Measurements from ENCODE around the gene MEIS2.

The MEIS2 gene

GRCh38 chr15:37072181-37072580 is 28.2 kb downstream of the MEIS2 start:
- no peak overlapping the region for H3K4me3 ChIP-seq (ENCODE audit: low read depth, low read length)
- H3K9me3 ChIP-seq (ENCODE audit: control insufficient read depth, insufficient read depth, low read depth, low read length): no peaks in the 10 kb centered on the region
- H3K27ac ChIP-seq (ENCODE audit: extremely low read depth, low read depth, low read length): no peak overlapping the region
- peaks cover 0 to 4% of the 10 kb centered on the region in 2 experiments; a peak in 1 of 3 replicates for H3K36me3 ChIP-seq (ENCODE audit: control insufficient read depth in 2 of 2, insufficient read depth in 1 of 2, low read length in 2 of 2)
- 0 out of 2 replicates have a peak, but pooled peaks cover 3% of the 10 kb centered on the region for H3K4me1 ChIP-seq (ENCODE audit: control insufficient read depth, insufficient read depth, low read length)
- ChIA-PET CTCF (no interaction called here), POLR2A (no interaction called here)
- TF ChIP-seq ZBTB7A (tag by site-specific recombination; IDR thresholded peaks at IDR 0.05; ENCODE audit: low read depth) (no peak), GFI1B (tag by site-specific recombination; IDR thresholded peaks at IDR 0.05) (no peak), KLF1 (tag by site-specific recombination; IDR thresholded peaks at IDR 0.05) (no peak), KLF9 (tag by site-specific recombination; IDR thresholded peaks at IDR 0.05; ENCODE audit: low read depth) (no peak), ZNF530 (tag by site-specific recombination; IDR thresholded peaks at IDR 0.05; ENCODE audit: low read depth) (no peak), BCL11A (tag by site-specific recombination; IDR thresholded peaks at IDR 0.05; ENCODE audit: low read depth) (no peak), ZNF473 (tag by site-specific recombination; IDR thresholded peaks at IDR 0.05) (no peak), ZBTB20 (tag by site-specific recombination; IDR thresholded peaks at IDR 0.05) (peak; percentile 41; the same call in 1 of the 2 replicates)

- Histone ChIP-seq H3K4me1 (ENCODE audit: control insufficient read depth, insufficient read depth, low read length) (0 out of 2 replicates have a peak, but pooled peaks cover 3% of the 10 kb centered on the region), H3K27ac (ENCODE audit: extremely low read depth, low read depth, low read length) (no peak overlapping the region), H3K4me3 (ENCODE audit: low read depth, low read length) (no peak overlapping the region), H3K36me3 (ENCODE audit: control insufficient read depth in 2 of 2, insufficient read depth in 1 of 2, low read length in 2 of 2) (peaks cover 0 to 6% of the 10 kb centered on the region in 2 experiments; a peak in 2 of 3 replicates), H3K9me3 (ENCODE audit: control insufficient read depth, insufficient read depth, low read depth, low read length) (no peaks in the 10 kb centered on the region)
- ChIA-PET POLR2A (no interaction called here), CTCF (no interaction called here)
- no peak for TF ChIP-seq ZSCAN5A (tag by site-specific recombination; IDR thresholded peaks at IDR 0.05)
- no peak for TF ChIP-seq ZNF521 (tag by site-specific recombination; IDR thresholded peaks at IDR 0.05)
These were observed 29.2 kb downstream of the MEIS2 start for GRCh38 chr15:37071134-37071533.

GRCh38 chr15:37070686-37071085 is 29.7 kb downstream of the MEIS2 start:
- H3K27ac ChIP-seq (ENCODE audit: extremely low read depth, low read depth, low read length): no peak overlapping the region
- H3K4me1 ChIP-seq (ENCODE audit: control insufficient read depth, insufficient read depth, low read length): 0 out of 2 replicates have a peak, but pooled peaks cover 3% of the 10 kb centered on the region
- H3K9me3 ChIP-seq (ENCODE audit: control insufficient read depth, insufficient read depth, low read depth, low read length): no peaks in the 10 kb centered on the region
- CTCF ChIA-PET: no interaction called here
- peaks cover 0 to 5% of the 10 kb centered on the region in 2 experiments; a peak in 2 of 3 replicates for H3K36me3 ChIP-seq (ENCODE audit: control insufficient read depth in 2 of 2, insufficient read depth in 1 of 2, low read length in 2 of 2)
- no peak overlapping the region for H3K4me3 ChIP-seq (ENCODE audit: low read depth, low read length)
- POLR2A ChIA-PET: no interaction called here
- TF ChIP-seq BCL6B (tag by site-specific recombination; IDR thresholded peaks at IDR 0.05) (no peak), ZNF311 (tag by site-specific recombination; IDR thresholded peaks at IDR 0.05; ENCODE audit: borderline replicate concordance) (no peak), SP2 (tag by site-specific recombination; IDR thresholded peaks at IDR 0.05) (no peak), ZFP37 (tag by site-specific recombination; IDR thresholded peaks at IDR 0.05) (no peak), ATF2 (tag by site-specific recombination; IDR thresholded peaks at IDR 0.05; ENCODE audit: low read depth) (no peak), ZNF426 (tag by site-specific recombination; IDR thresholded peaks at IDR 0.05) (no peak), ZNF791 (tag by site-specific recombination; IDR thresholded peaks at IDR 0.05) (no peak), ZNF274 (IDR thresholded peaks at IDR 0.05; ENCODE audit: low read length) (no peak), ZNF274 (tag by site-specific recombination; IDR thresholded peaks at IDR 0.05; ENCODE audit: borderline replicate concordance) (no peak), ZNF112 (tag by site-specific recombination; IDR thresholded peaks at IDR 0.05) (no peak), ZNF76 (tag by site-specific recombination; IDR thresholded peaks at IDR 0.05; ENCODE audit: borderline replicate concordance, low read depth) (no peak), ZNF529 (tag by site-specific recombination; IDR thresholded peaks at IDR 0.05; ENCODE audit: insufficient replicate concordance) (no peak), ZNF571 (tag by site-specific recombination; IDR thresholded peaks at IDR 0.05) (no peak), PBX3 (CRISPR knock-in tag; IDR thresholded peaks at IDR 0.05) (no peak), ZNF23 (tag by site-specific recombination; IDR thresholded peaks at IDR 0.05; ENCODE audit: borderline replicate concordance) (no peak), TCF7L2 (IDR thresholded peaks at IDR 0.05; ENCODE audit: borderline replicate concordance, low read depth, low read length) (no peak), GLIS2 (tag by site-specific recombination; IDR thresholded peaks at IDR 0.05) (no peak), ZNF610 (tag by site-specific recombination; IDR thresholded peaks at IDR 0.05; ENCODE audit: borderline replicate concordance) (no peak)

Measured in HEK293 (cell line).